Uterus (tissue), 2 donors: ENCODE measurements around the gene SBF1.

ENCODE experiments used
- CTCF ChIP-seq, 4 experiments: fragments of 200-600 bp in 2 of 4; fragments of 450-650 bp in 2 of 4; sonication (generic) in 2 of 4; IDR thresholded peaks; one replicate each; pipeline ENCODE4 v1.5.1; 2016 to 2019; ENCODE audit warnings: antibody characterized with exemption in 4 of 4, mild to moderate bottlenecking in 2 of 4, moderate library complexity in 1 of 4
- POLR2A ChIP-seq, 2 donors: fragments of 450-650 bp; IDR thresholded peaks; one replicate each; pipeline ENCODE4 v1.6.1; 2016; ENCODE audit warnings: antibody characterized with exemption in 2 of 2, mild to moderate bottlenecking in 1 of 2, moderate library complexity in 1 of 2

DNA sequence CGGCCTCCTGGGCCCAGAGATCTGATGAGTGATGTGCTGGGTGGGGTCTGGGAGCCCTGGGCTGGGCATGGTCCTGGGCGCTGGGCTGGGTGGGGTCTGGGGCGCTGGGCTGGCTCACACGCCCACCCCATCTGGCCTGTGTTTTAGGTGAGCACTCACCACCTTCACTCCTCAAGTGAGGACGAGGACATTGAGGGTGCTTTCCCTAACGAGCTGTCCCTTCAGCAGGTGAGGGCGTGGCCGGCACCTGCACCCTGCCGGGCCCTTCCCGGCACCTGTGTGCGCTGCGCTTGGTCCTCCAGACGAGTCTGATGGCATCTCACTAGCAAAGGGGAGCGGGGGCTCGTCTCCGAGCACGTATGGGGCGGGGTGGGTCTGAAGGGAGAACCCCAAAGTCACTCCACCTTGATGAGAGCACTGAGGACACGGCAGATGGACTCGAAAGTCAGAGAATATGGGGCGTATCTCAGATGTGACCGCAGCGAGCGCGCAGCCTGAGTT is 37.9 kb downstream of the SBF1 start:
- no peak for TF ChIP-seq CTCF (IDR thresholded peaks at IDR 0.05)
- no peak for TF ChIP-seq POLR2A (IDR thresholded peaks at IDR 0.05)
